Smooth muscle cell (in vitro differentiated cells): Measurements from ENCODE around the gene WDR37. TPM values are rescaled to one million over a fixed set of nuclear protein-coding genes. Genes with fewer than 3 reads are reported as not detected.

Experiments
- DNase-seq: peaks from one replicate; lab custom pipeline; 2025; ENCODE audit not compliant: unreplicated experiment; lab: John Stamatoyannopoulos, UW
- H2AFZ ChIP-seq: fragments of 200-600 bp; sonication (generic); 2 replicates; pipeline ENCODE4 v1.6.0; 2016; ENCODE audit warnings: antibody characterized with exemption, low read depth, mild to moderate bottlenecking
- H3F3A ChIP-seq: fragments of 200-600 bp; sonication (generic); 2 replicates; pipeline ENCODE4 v1.6.0; 2017; ENCODE audit warnings: antibody characterized with exemption, low read depth
- H3K27ac ChIP-seq: fragments of 200-600 bp; sonication (generic); 2 replicates; pipeline ENCODE4 v1.5.1; 2016; ENCODE audit warnings: low read depth, mild to moderate bottlenecking
- H3K27me3 ChIP-seq: fragments of 200-600 bp; sonication (generic); 2 replicates; pipeline ENCODE4 v1.6.1; 2016; ENCODE audit warnings: low read depth, mild to moderate bottlenecking
- H3K36me3 ChIP-seq: fragments of 200-600 bp; sonication (generic); 2 replicates; pipeline ENCODE4 v1.5.1; 2016; ENCODE audit warnings: low read depth
- H3K4me1 ChIP-seq: fragments of 200-600 bp; sonication (generic); 2 replicates; pipeline ENCODE4 v1.5.1; 2016; ENCODE audit warnings: low read depth
- H3K4me2 ChIP-seq: fragments of 200-600 bp; sonication (generic); 2 replicates; pipeline ENCODE4 v1.6.0; 2016; ENCODE audit warnings: mild to moderate bottlenecking
- H3K4me3 ChIP-seq: fragments of 200-600 bp; sonication (generic); 2 replicates; pipeline ENCODE4 v1.5.1; 2016; ENCODE audit warnings: mild to moderate bottlenecking
- H3K79me2 ChIP-seq: fragments of 200-600 bp; sonication (generic); 2 replicates; pipeline ENCODE4 v1.6.0; 2016; ENCODE audit warnings: low read depth, mild to moderate bottlenecking
- H3K9ac ChIP-seq: fragments of 200-600 bp; sonication (generic); 2 replicates; pipeline ENCODE4 v1.6.0; 2016; ENCODE audit warnings: low read depth
- H3K9me3 ChIP-seq: fragments of 200-600 bp; sonication (generic); replicated peaks from 2 replicates; pipeline ENCODE4 v1.5.1; 2016; ENCODE audit warnings: low read depth
- H4K20me1 ChIP-seq: fragments of 200-600 bp; sonication (generic); 2 replicates; pipeline ENCODE4 v1.6.0; 2016; ENCODE audit warnings: low read depth
- CTCF ChIP-seq: fragments of 200-600 bp; sonication (generic); IDR thresholded peaks from 2 replicates; pipeline ENCODE4 v1.5.1; 2017; ENCODE audit warnings: borderline replicate concordance, mild to moderate bottlenecking, antibody characterized with exemption; ENCODE audit not compliant: insufficient read depth, poor library complexity, severe bottlenecking
- WGBS: methylation state at CpG from one replicate; pipeline ENCODE4 v1.1.7; 2016; ENCODE audit warnings: low lambda C conversion rate; 5-methylcytosine and 5-hydroxymethylcytosine counted together
- polyA plus RNA-seq: library from polyadenylated mRNA; unstranded; fragments of >200 nt; fragmentation: Nextera tagmentation; extraction: Ambion mirVana; gene quantifications from 2 replicates; pipeline ENCODE4 v1.2.1, GENCODE V29; 2016
- total RNA-seq: library from RNA; depleted of rRNA; stranded (reverse); fragments of >200 nt; gene quantifications from 2 replicates; pipeline ENCODE4 v1.2.3, GENCODE V29; 2014

The WDR37 gene
- total and polyA plus RNA-seq, 2 experiments from 2014 or later, result 10.5 to 10.7 TPM

GRCh38 chr10:1153251-1153763 is 97.1 kb downstream of the WDR37 start:
- DNase-seq, result no peak
- Histone ChIP-seq H3K27me3 (peaks cover 4% of the 10 kb centered on the region), H3K9ac (no peak overlapping the region), H3K79me2 (no peaks in the 10 kb centered on the region), H3K4me1 (peaks cover 3% of the 10 kb centered on the region), H2AFZ (no peak overlapping the region), H3K36me3 (no peaks in the 10 kb centered on the region), H3F3A (no peaks in the 10 kb centered on the region), H4K20me1 (no peaks in the 10 kb centered on the region), H3K4me2 (no peak overlapping the region), H3K9me3 (no peaks in the 10 kb centered on the region), H3K27ac (no peak overlapping the region), H3K4me3 (no peak overlapping the region)
- WGBS, result 94% methylated on average over 6 of the region's 6 CpGs
- TF ChIP-seq CTCF, result no peak

- Histone ChIP-seq H3K4me1 (peaks cover 3% of the 10 kb centered on the region), H3K36me3 (no peaks in the 10 kb centered on the region)
- 80% methylated on average over 19 of the region's 20 CpGs for WGBS
Measured at GRCh38 chr10:1153805-1154351, 97.7 kb downstream of the WDR37 start.

GRCh38 chr10:1154531-1155295 is 98.5 kb downstream of the WDR37 start:
- Histone ChIP-seq H3K79me2 (no peaks in the 10 kb centered on the region), H3K27me3 (peaks cover 4% of the 10 kb centered on the region), H3K4me1 (peaks cover 3% of the 10 kb centered on the region), H3K4me3 (no peak overlapping the region), H3K36me3 (no peaks in the 10 kb centered on the region), H3K27ac (no peak overlapping the region), H3K9ac (no peak overlapping the region), H3K4me2 (no peak overlapping the region), H3K9me3 (no peaks in the 10 kb centered on the region), H2AFZ (no peak overlapping the region), H4K20me1 (no peaks in the 10 kb centered on the region), H3F3A (no peaks in the 10 kb centered on the region)
- TF ChIP-seq CTCF, result no peak
- no peak for DNase-seq
- WGBS, result 93% methylated on average over 9 of the region's 9 CpGs

More at GRCh38 chr10:1153805-1154351, 97.7 kb downstream of the WDR37 start:
- Histone ChIP-seq H3K4me2 (no peak overlapping the region), H3K79me2 (no peaks in the 10 kb centered on the region), H2AFZ (no peak overlapping the region), H3K9ac (no peak overlapping the region), H3K4me3 (no peak overlapping the region), H3K27ac (no peak overlapping the region), H3K9me3 (no peaks in the 10 kb centered on the region), H3K27me3 (peaks cover 4% of the 10 kb centered on the region), H3F3A (no peaks in the 10 kb centered on the region), H4K20me1 (no peaks in the 10 kb centered on the region)
- no peak for DNase-seq
- no peak for TF ChIP-seq CTCF
